Breast epithelium (tissue), 4 donors: Measurements from ENCODE around the gene ENAH. TPM values are rescaled to one million over a fixed set of nuclear protein-coding genes. Genes with fewer than 3 reads are reported as not detected.

ENCODE experiments used
- DNase-seq, 2 donors: peaks; one replicate each; pipeline ENCODE4 v3.0.0-alpha.2; 2019; ENCODE audit warnings: low spot score in 2 of 2
- H3K27ac ChIP-seq, 2 donors: fragments of 200-600 bp; sonication (generic) in 1 of 2; one replicate each; pipeline ENCODE4 v1.5.1; 2016 to 2019; ENCODE audit warnings: mild to moderate bottlenecking in 1 of 2
- H3K27me3 ChIP-seq, 2 donors: fragments of 200-600 bp; sonication (generic) in 1 of 2; one replicate each; pipeline versions ENCODE4 v1.5.1 to v1.6.0; 2017 to 2019; ENCODE audit warnings: control low read depth in 1 of 2, mild to moderate bottlenecking in 1 of 2
- H3K36me3 ChIP-seq: fragments of 200-600 bp; one replicate; pipeline ENCODE4 v1.5.1; 2019
- H3K4me1 ChIP-seq, 2 donors: fragments of 200-600 bp; sonication (generic); one replicate each; pipeline ENCODE4 v1.5.1; 2016 to 2019; ENCODE audit warnings: control low read depth in 1 of 2
- H3K4me3 ChIP-seq, 3 donors: fragments of 200-600 bp; sonication (generic); 1 replicate in 2 of 3; 2 replicates in 1 of 3; pipeline ENCODE4 v1.5.1; 2016 to 2019; ENCODE audit warnings: mild to moderate bottlenecking in 3 of 3, moderate library complexity in 2 of 3
- H3K9me3 ChIP-seq, 2 donors: fragments of 200-600 bp; sonication (generic) in 1 of 2; one replicate each; pipeline ENCODE4 v1.5.1; 2016 to 2019; ENCODE audit warnings: control low read depth in 1 of 2
- CTCF ChIP-seq, 3 donors: fragments of 450-650 bp; IDR thresholded peaks; one replicate each; pipeline ENCODE4 v1.5.1; 2016 to 2017; ENCODE audit warnings: antibody characterized with exemption in 3 of 3, mild to moderate bottlenecking in 3 of 3, moderate library complexity in 3 of 3
- POLR2A ChIP-seq: fragments of 450-650 bp; IDR thresholded peaks from one replicate; pipeline ENCODE4 v1.6.1; 2016; ENCODE audit warnings: antibody characterized with exemption, mild to moderate bottlenecking, moderate library complexity
- POLR2AphosphoS5 ChIP-seq, 3 donors: sonication (generic); formaldehyde crosslinking; IDR thresholded peaks; one replicate each; pipeline ENCODE4 v1.6.1; 2017; ENCODE audit warnings: antibody characterized with exemption in 3 of 3
- intact Hi-C: fragments of 100-400 bp; cut with DNase I; formaldehyde crosslinking; loops from one replicate; pipeline ENCODE4 v1.15.1; 2023; ENCODE audit warnings: low total_unique reads
- total RNA-seq, 3 donors: library from RNA; depleted of rRNA; stranded (reverse); fragments of >200 nt; gene quantifications; one replicate each; pipeline ENCODE4 v1.1.0, GENCODE V29; 2016

Gene ENAH
- total RNA-seq, 3 donors from 2014 or later = 36.2 to 62.9 (median 48.2) TPM

DNA sequence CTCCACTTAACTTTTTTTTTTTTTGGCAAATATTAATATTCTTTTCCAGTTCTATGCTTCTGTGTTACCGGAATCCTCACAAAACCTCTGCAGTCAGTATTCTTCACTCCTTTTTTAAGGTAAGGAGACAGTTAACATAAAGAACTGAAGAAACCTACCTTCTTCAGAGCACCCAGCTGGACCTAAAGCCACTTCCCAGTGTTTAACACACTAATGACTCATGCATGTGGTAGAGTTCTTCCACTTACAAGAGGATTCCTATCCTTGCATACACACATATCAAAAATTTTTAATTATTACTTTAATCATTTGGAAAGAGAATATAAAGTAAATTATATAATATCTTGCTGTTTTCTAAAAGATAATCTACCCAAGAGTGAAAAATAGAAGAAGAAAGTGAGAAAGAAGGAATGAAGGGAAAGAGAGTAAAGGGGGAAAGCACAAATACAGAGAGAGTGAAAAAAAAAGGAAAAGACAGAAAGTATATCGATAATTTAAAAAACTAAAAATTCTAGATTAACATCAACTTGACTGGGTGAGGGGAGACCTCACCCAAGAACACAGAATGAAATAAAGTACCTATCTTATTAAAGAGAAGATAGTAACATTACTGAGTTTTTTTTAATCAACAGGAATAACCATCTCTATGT lies 54.9 kb downstream of the ENAH start:
- Histone ChIP-seq H3K9me3 (no peaks in the 10 kb centered on the region), H3K4me1 (no peaks in the 10 kb centered on the region), H3K4me3 (no peak overlapping the region), H3K27ac (no peak overlapping the region), H3K36me3 (no peaks in the 10 kb centered on the region), H3K27me3 (no peaks in the 10 kb centered on the region)
- TF ChIP-seq POLR2A = no peak
- TF ChIP-seq CTCF (IDR thresholded peaks at IDR 0.05) = no peak
- DNase-seq = no peak
- intact Hi-C loops = no loop called here

- TF ChIP-seq POLR2AphosphoS5 (IDR thresholded peaks at IDR 0.05) = no peak
- no peak for TF ChIP-seq CTCF (IDR thresholded peaks at IDR 0.05)
- TF ChIP-seq POLR2A = no peak
- Histone ChIP-seq H3K4me1 (no peaks in the 10 kb centered on the region), H3K4me3 (no peak overlapping the region), H3K27ac (no peak overlapping the region), H3K36me3 (no peaks in the 10 kb centered on the region), H3K27me3 (no peaks in the 10 kb centered on the region), H3K9me3 (no peaks in the 10 kb centered on the region)
- intact Hi-C loops = no loop called here
- DNase-seq = no peak
These were observed 56.2 kb downstream of the ENAH start for GRCh38 chr1:225596736-225597135.

GRCh38 chr1:225595974-225596551 lies 56.9 kb downstream of the ENAH start:
- Histone ChIP-seq H3K27ac (no peak overlapping the region), H3K4me3 (no peak overlapping the region), H3K27me3 (no peaks in the 10 kb centered on the region), H3K36me3 (no peaks in the 10 kb centered on the region), H3K4me1 (no peaks in the 10 kb centered on the region), H3K9me3 (no peaks in the 10 kb centered on the region)
- DNase-seq = no peak
- intact Hi-C loops = no loop called here
- TF ChIP-seq POLR2A (no peak), POLR2AphosphoS5 (IDR thresholded peaks at IDR 0.05) (no peak), CTCF (IDR thresholded peaks at IDR 0.05) (no peak)

DNA sequence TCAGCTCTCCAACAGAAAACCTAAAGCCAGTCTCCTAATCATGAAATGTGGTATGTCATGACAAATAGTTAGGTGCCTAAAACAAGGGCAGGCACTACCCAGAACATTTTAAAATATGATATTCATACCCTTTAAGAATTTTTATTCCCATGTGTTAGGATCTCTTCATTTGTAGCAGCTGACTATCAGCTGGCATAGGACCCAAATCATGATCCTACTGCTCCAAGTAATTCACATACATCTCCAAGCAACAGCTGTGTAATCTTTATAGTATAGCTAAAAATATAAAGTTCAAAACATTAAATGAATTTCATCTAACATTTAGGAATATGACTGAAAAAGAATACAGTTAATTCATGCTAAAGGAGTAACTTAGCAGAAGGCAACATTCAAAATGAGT lies 57.5 kb downstream of the ENAH start:
- H3K27ac ChIP-seq = no peak overlapping the region
- no peak for DNase-seq
- TF ChIP-seq POLR2A (no peak), POLR2AphosphoS5 (IDR thresholded peaks at IDR 0.05) (no peak)
- no peaks in the 10 kb centered on the region for H3K27me3 ChIP-seq
- no peaks in the 10 kb centered on the region for H3K4me1 ChIP-seq
- intact Hi-C loops = no loop called here
- no peaks in the 10 kb centered on the region for H3K9me3 ChIP-seq
- H3K36me3 ChIP-seq = no peaks in the 10 kb centered on the region
- H3K4me3 ChIP-seq = no peak overlapping the region

DNA sequence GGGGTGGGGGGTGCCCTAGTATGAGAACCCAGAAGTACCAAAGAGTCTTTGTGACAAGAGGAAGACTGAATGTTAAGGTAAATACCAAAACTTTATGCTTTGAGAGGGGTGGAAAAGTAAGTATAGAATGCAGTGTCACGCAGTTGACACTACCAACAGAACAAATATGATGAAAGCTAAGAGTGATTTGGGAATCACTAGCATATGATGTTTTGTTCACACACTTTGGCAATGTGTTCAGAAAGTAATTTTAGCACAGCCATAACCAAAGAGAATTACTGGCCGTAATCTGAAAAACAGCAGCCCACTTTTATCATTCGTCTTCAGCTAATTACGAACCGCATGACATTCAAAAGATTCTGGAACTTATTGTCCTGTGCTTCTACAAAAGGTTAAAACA lies 59.5 kb downstream of the ENAH start:
- Histone ChIP-seq H3K4me3 (no peak overlapping the region), H3K9me3 (no peaks in the 10 kb centered on the region), H3K36me3 (no peaks in the 10 kb centered on the region), H3K27me3 (no peaks in the 10 kb centered on the region), H3K4me1 (no peaks in the 10 kb centered on the region), H3K27ac (no peak overlapping the region)
- no peak for DNase-seq
- TF ChIP-seq POLR2AphosphoS5 (IDR thresholded peaks at IDR 0.05) = no peak
- TF ChIP-seq POLR2A = no peak
- no peak for TF ChIP-seq CTCF (IDR thresholded peaks at IDR 0.05)
- intact Hi-C loops = no loop called here
